DND-41 (cell line): ENCODE measurements around the gene NOS1.

Experiments used
- ATAC-seq: fragments of 200-7000 bp; cut with Tn5 transposase; 3 replicates; pipeline ENCODE4 v1.9.1; 2021; ENCODE audit warnings: low read depth; ENCODE audit not compliant: insufficient read depth
- DNase-seq: peaks from one replicate; pipeline ENCODE4 v3.0.0-alpha.2; 2020
- H2AFZ ChIP-seq: 2 replicates; pipeline ENCODE4 v1.6.0; 2012; ENCODE audit warnings: low read depth, low read length
- H3K27ac ChIP-seq: 2 replicates; pipeline ENCODE4 v1.5.1; 2012; ENCODE audit warnings: low read length, inconsistent platforms
- H3K27me3 ChIP-seq: fragments of 200-600 bp; sonication (generic); 2 replicates; pipeline ENCODE4 v1.6.0; 2012; ENCODE audit warnings: low read length, mild to moderate bottlenecking, inconsistent platforms; ENCODE audit not compliant: insufficient read depth, poor library complexity
- H3K36me3 ChIP-seq: 2 replicates; pipeline ENCODE4 v1.5.1; 2012; ENCODE audit warnings: low read length, inconsistent platforms; ENCODE audit not compliant: insufficient read depth
- H3K4me1 ChIP-seq: 2 replicates; pipeline ENCODE4 v1.5.1; 2012; ENCODE audit warnings: mild to moderate bottlenecking, low read length; ENCODE audit not compliant: insufficient read depth
- H3K4me2 ChIP-seq: 2 replicates; pipeline ENCODE4 v1.6.0; 2012; ENCODE audit warnings: mild to moderate bottlenecking, moderate library complexity, low read length, inconsistent platforms; ENCODE audit not compliant: insufficient read depth
- H3K4me3 ChIP-seq, 2 experiments: fragments of 200-600 bp in 1 of 2; shearing (Covaris generic) in 1 of 2; 2 replicates each; pipeline ENCODE4 v1.5.1; 2012 to 2016; ENCODE audit warnings: inconsistent platforms in 2 of 2, low read length in 2 of 2, mild to moderate bottlenecking in 2 of 2, low read depth in 1 of 2, moderate library complexity in 1 of 2
- H3K79me2 ChIP-seq: 2 replicates; pipeline ENCODE4 v1.6.0; 2012; ENCODE audit warnings: low read length, inconsistent platforms; ENCODE audit not compliant: insufficient read depth
- H3K9ac ChIP-seq: 2 replicates; pipeline ENCODE4 v1.6.0; 2012; ENCODE audit warnings: low read depth, mild to moderate bottlenecking, inconsistent platforms, low read length, moderate library complexity
- H3K9me3 ChIP-seq: 2 replicates; pipeline ENCODE4 v1.5.1; 2012; ENCODE audit warnings: low read length, moderate library complexity, mild to moderate bottlenecking, inconsistent platforms; ENCODE audit not compliant: insufficient read depth, severe bottlenecking
- H4K20me1 ChIP-seq: 2 replicates; pipeline ENCODE4 v1.6.0; 2012; ENCODE audit warnings: low read length; ENCODE audit not compliant: insufficient read depth
- EZH2 ChIP-seq: IDR thresholded peaks from 3 replicates; pipeline ENCODE4 v1.6.1; 2012; ENCODE audit warnings: borderline replicate concordance, low read depth, mild to moderate bottlenecking, moderate library complexity, low read length, inconsistent platforms; ENCODE audit not compliant: severe bottlenecking
- TF ChIP-seq, protein P1 (sequence below): IDR thresholded peaks from 2 replicates; pipeline ENCODE4 v1.5.1; 2012; ENCODE audit warnings: borderline replicate concordance, low read length, moderate library complexity, mild to moderate bottlenecking; ENCODE audit not compliant: poor library complexity, severe bottlenecking; ENCODE audit errors: extremely low read depth

NOS1 gene

GRCh38 chr12:117352206-117352605 is 9.2 kb downstream of the NOS1 start:
- TF ChIP-seq, protein P1, sequence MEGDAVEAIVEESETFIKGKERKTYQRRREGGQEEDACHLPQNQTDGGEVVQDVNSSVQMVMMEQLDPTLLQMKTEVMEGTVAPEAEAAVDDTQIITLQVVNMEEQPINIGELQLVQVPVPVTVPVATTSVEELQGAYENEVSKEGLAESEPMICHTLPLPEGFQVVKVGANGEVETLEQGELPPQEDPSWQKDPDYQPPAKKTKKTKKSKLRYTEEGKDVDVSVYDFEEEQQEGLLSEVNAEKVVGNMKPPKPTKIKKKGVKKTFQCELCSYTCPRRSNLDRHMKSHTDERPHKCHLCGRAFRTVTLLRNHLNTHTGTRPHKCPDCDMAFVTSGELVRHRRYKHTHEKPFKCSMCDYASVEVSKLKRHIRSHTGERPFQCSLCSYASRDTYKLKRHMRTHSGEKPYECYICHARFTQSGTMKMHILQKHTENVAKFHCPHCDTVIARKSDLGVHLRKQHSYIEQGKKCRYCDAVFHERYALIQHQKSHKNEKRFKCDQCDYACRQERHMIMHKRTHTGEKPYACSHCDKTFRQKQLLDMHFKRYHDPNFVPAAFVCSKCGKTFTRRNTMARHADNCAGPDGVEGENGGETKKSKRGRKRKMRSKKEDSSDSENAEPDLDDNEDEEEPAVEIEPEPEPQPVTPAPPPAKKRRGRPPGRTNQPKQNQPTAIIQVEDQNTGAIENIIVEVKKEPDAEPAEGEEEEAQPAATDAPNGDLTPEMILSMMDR = no peak
- TF ChIP-seq EZH2 = no peak
- no peak overlapping the region for H3K4me3 ChIP-seq
- DNase-seq (no peak), ATAC-seq (no peak)
- H3K79me2 ChIP-seq = no peaks in the 10 kb centered on the region
- no peaks in the 10 kb centered on the region for H3K9me3 ChIP-seq
- no peak overlapping the region for H3K4me2 ChIP-seq
- no peak overlapping the region for H3K27ac ChIP-seq
- peaks cover 13% of the 10 kb centered on the region for H3K27me3 ChIP-seq
- no peaks in the 10 kb centered on the region for H3K4me1 ChIP-seq
- no peak overlapping the region for H3K9ac ChIP-seq
- H2AFZ ChIP-seq = no peak overlapping the region
- no peaks in the 10 kb centered on the region for H3K36me3 ChIP-seq
- H4K20me1 ChIP-seq = no peaks in the 10 kb centered on the region

DNA sequence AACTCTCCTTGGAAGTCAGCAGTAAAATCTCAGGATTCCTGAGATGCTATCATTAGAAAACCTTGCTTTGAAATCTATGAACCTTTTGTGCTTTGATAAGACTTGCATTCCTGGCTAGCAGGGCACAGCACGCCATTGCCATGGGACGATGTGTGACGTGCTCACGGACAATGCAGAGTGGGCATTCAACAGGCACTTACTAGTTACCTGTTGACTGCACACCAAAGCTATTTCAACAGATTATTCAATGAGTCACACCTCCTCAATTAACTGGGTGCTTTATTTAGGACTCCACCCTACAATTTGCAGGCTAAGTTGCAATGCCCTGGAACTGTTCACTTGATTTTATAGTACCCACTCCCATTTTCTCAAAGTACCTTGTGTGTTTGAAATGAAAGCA is 11.3 kb downstream of the NOS1 start:
- Histone ChIP-seq H3K9ac (no peak overlapping the region), H2AFZ (no peak overlapping the region), H3K27me3 (peaks cover 11% of the 10 kb centered on the region), H3K36me3 (no peaks in the 10 kb centered on the region), H3K79me2 (no peaks in the 10 kb centered on the region), H3K4me1 (no peaks in the 10 kb centered on the region), H4K20me1 (no peaks in the 10 kb centered on the region), H3K9me3 (no peaks in the 10 kb centered on the region), H3K4me2 (no peak overlapping the region), H3K4me3 (no peak overlapping the region), H3K27ac (no peak overlapping the region)
- ATAC-seq (no peak), DNase-seq (no peak)
- TF ChIP-seq, protein P1 = no peak
- TF ChIP-seq EZH2 = no peak

- no peaks in the 10 kb centered on the region for H3K4me1 ChIP-seq
- TF ChIP-seq, protein P1 = no peak
- TF ChIP-seq EZH2 = no peak
- H3K36me3 ChIP-seq = no peaks in the 10 kb centered on the region
- DNase-seq (no peak), ATAC-seq (no peak)
- no peaks in the 10 kb centered on the region for H4K20me1 ChIP-seq
- no peaks in the 10 kb centered on the region for H3K9me3 ChIP-seq
- no peak overlapping the region; the same call in 1 of the 2 replicates for H2AFZ ChIP-seq
- H3K4me2 ChIP-seq = no peak overlapping the region
- no peaks in the 10 kb centered on the region for H3K79me2 ChIP-seq
- no peaks in the 10 kb centered on the region for H3K27me3 ChIP-seq
- H3K27ac ChIP-seq = no peak overlapping the region
- H3K4me3 ChIP-seq = no peak overlapping the region
- H3K9ac ChIP-seq = no peak overlapping the region
These were observed 13.8 kb downstream of the NOS1 start for GRCh38 chr12:117347588-117347987.

DNA sequence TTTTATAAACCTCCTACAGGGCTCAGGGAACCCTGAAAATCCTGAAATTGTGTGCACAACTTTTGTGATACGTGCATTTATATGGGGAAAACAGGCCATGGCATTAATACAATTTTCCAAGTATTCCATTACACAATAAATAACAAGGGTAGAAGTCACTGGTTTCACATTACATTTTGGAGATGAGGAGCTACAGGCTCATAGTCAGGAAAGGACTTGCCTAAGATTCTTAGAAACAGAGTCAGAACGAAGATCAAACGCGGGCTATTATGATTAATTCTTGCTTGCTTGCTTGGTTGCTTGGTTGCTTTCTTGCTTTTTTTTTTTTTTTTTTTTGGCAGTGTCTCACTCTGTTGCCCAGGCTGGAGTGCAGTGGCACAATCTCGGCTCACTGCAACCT is 16.7 kb downstream of the NOS1 start:
- Histone ChIP-seq H3K4me3 (no peak overlapping the region), H3K9me3 (no peaks in the 10 kb centered on the region), H3K79me2 (no peaks in the 10 kb centered on the region), H4K20me1 (no peaks in the 10 kb centered on the region), H3K36me3 (no peaks in the 10 kb centered on the region), H3K4me2 (no peak overlapping the region), H3K9ac (no peak overlapping the region), H3K27ac (no peak overlapping the region), H2AFZ (no peak overlapping the region), H3K4me1 (no peaks in the 10 kb centered on the region), H3K27me3 (no peaks in the 10 kb centered on the region)
- ATAC-seq (no peak), DNase-seq (no peak)
- TF ChIP-seq EZH2 = no peak
- TF ChIP-seq, protein P1 = no peak
